Mesenchymal stem cell (in vitro differentiated cells and primary cell): ENCODE measurements around the gene MSRB1. TPM values are rescaled to one million over a fixed set of nuclear protein-coding genes. Genes with fewer than 3 reads are reported as not detected.

Experiments used
- DNase-seq: peaks from one replicate; pipeline ENCODE4 v3.0.0-alpha.2; 2013
- H2AFZ ChIP-seq: one replicate; pipeline ENCODE4 v1.6.1; 2013; ENCODE audit warnings: low read depth, mild to moderate bottlenecking, control low read depth, inconsistent platforms, low read length, moderate library complexity
- H2AK5ac ChIP-seq: 2 replicates; pipeline ENCODE4 v1.6.1; 2013; ENCODE audit warnings: low read length, moderate library complexity, mild to moderate bottlenecking, inconsistent platforms; ENCODE audit not compliant: severe bottlenecking
- H2BK120ac ChIP-seq: one replicate; pipeline ENCODE4 v1.6.1; 2013; ENCODE audit warnings: low read depth, mild to moderate bottlenecking, inconsistent platforms, low read length, moderate library complexity
- H2BK12ac ChIP-seq, 2 experiments: one replicate each; pipeline ENCODE4 v1.6.1; 2013; ENCODE audit warnings: inconsistent platforms in 2 of 2, low read length in 2 of 2, mild to moderate bottlenecking in 2 of 2, moderate library complexity in 2 of 2, control low read depth in 1 of 2
- H2BK15ac ChIP-seq: one replicate; pipeline ENCODE4 v1.6.1; 2013; ENCODE audit warnings: mild to moderate bottlenecking, low read depth, inconsistent platforms; ENCODE audit not compliant: poor library complexity, severe bottlenecking
- H2BK5ac ChIP-seq: 2 replicates; pipeline ENCODE4 v1.6.1; 2013; ENCODE audit warnings: low read depth, mild to moderate bottlenecking, low read length, control low read depth, inconsistent platforms; ENCODE audit not compliant: poor library complexity, severe bottlenecking
- H3K14ac ChIP-seq, 2 experiments: one replicate each; pipeline ENCODE4 v1.6.1; 2013; ENCODE audit warnings: inconsistent platforms in 2 of 2, low read length in 2 of 2, control low read depth in 1 of 2, mild to moderate bottlenecking in 1 of 2, moderate library complexity in 1 of 2
- H3K18ac ChIP-seq, 2 experiments: one replicate each; pipeline ENCODE4 v1.6.1; 2013; ENCODE audit warnings: inconsistent platforms in 2 of 2, low read length in 2 of 2, control low read depth in 1 of 2, low read depth in 1 of 2, mild to moderate bottlenecking in 1 of 2
- H3K23ac ChIP-seq, 2 experiments: one replicate each; pipeline ENCODE4 v1.6.1; 2013; ENCODE audit warnings: inconsistent platforms in 2 of 2, low read length in 2 of 2, mild to moderate bottlenecking in 2 of 2, moderate library complexity in 2 of 2, control low read depth in 1 of 2
- H3K27ac ChIP-seq: 2 replicates; pipeline ENCODE4 v1.5.1; 2013; ENCODE audit warnings: mild to moderate bottlenecking, moderate library complexity, low read length, control low read depth, inconsistent platforms; ENCODE audit not compliant: poor library complexity, severe bottlenecking
- H3K27me3 ChIP-seq, 2 experiments: 2 replicates each; pipeline versions ENCODE4 v1.6.1 to v1.7.0; 2013; ENCODE audit warnings: low read length in 2 of 2, mild to moderate bottlenecking in 2 of 2, moderate library complexity in 2 of 2, control low read depth in 1 of 2, inconsistent platforms in 1 of 2; ENCODE audit not compliant: control insufficient read depth in 1 of 2, insufficient read depth in 1 of 2
- H3K36me3 ChIP-seq, 2 experiments: 2 replicates each; pipeline versions ENCODE4 v1.6.1 to v1.7.0; 2013; ENCODE audit warnings: low read length in 2 of 2, control low read depth in 1 of 2, inconsistent platforms in 1 of 2, low read depth in 1 of 2, mild to moderate bottlenecking in 1 of 2; ENCODE audit not compliant: insufficient read depth in 2 of 2, control insufficient read depth in 1 of 2
- H3K4ac ChIP-seq, 2 experiments: one replicate each; pipeline ENCODE4 v1.6.1; 2013; ENCODE audit warnings: inconsistent platforms in 2 of 2, low read length in 2 of 2, mild to moderate bottlenecking in 2 of 2, moderate library complexity in 2 of 2, control low read depth in 1 of 2, low read depth in 1 of 2
- H3K4me1 ChIP-seq: 2 replicates; pipeline ENCODE4 v1.6.1; 2013; ENCODE audit warnings: low read depth, low read length, control low read depth; ENCODE audit not compliant: control insufficient read depth, insufficient read depth
- H3K4me2 ChIP-seq: 2 replicates; pipeline ENCODE4 v1.6.1; 2013; ENCODE audit warnings: low read length, mild to moderate bottlenecking, inconsistent platforms; ENCODE audit not compliant: poor library complexity, severe bottlenecking
- H3K4me3 ChIP-seq, 2 experiments: 2 replicates each; pipeline versions ENCODE4 v1.5.1 to v1.7.0; 2013; ENCODE audit warnings: low read length in 2 of 2, mild to moderate bottlenecking in 2 of 2, control low read depth in 1 of 2, low read depth in 1 of 2; ENCODE audit not compliant: insufficient read depth in 1 of 2
- H3K79me1 ChIP-seq: replicated peaks from 2 replicates; pipeline ENCODE4 v1.6.1; 2013; ENCODE audit warnings: mild to moderate bottlenecking, control low read depth, low read length, inconsistent platforms; ENCODE audit not compliant: poor library complexity, severe bottlenecking
- H3K9ac ChIP-seq: 2 replicates; pipeline ENCODE4 v1.7.0; 2013; ENCODE audit warnings: mild to moderate bottlenecking, low read length, moderate library complexity
- H3K9me3 ChIP-seq: 2 replicates; pipeline ENCODE4 v1.7.0; 2013; ENCODE audit warnings: mild to moderate bottlenecking, low read length; ENCODE audit not compliant: control insufficient read depth
- H4K8ac ChIP-seq: one replicate; pipeline ENCODE4 v1.6.1; 2013; ENCODE audit warnings: inconsistent platforms, mild to moderate bottlenecking, low read length, moderate library complexity
- H4K91ac ChIP-seq: one replicate; pipeline ENCODE4 v1.6.1; 2013; ENCODE audit warnings: mild to moderate bottlenecking, low read length, inconsistent platforms
- WGBS: methylation state at CpG from one replicate; pipeline ENCODE4 v1.1.7; 2013; ENCODE audit warnings: mixed read lengths; 5-methylcytosine and 5-hydroxymethylcytosine counted together
- polyA plus RNA-seq, 2 experiments: library from polyadenylated mRNA; stranded (reverse); fragments of 200-250 nt; gene quantifications; one replicate each; pipeline ENCODE4 v1.2.3, GENCODE V29; 2013

Gene MSRB1, protein sequence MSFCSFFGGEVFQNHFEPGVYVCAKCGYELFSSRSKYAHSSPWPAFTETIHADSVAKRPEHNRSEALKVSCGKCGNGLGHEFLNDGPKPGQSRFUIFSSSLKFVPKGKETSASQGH
- 21.0 TPM for polyA plus RNA-seq (2013, experiment 1 of 2)
- polyA plus RNA-seq (2013, experiment 2 of 2) = 19.0 TPM

- Histone ChIP-seq H3K14ac (peak within 1 kb of the TSS in 1 of 2 experiments; percentile 81), H3K4ac (peak within 1 kb of the TSS; percentile 38 to 76), H2BK15ac (peak within 1 kb of the TSS; percentile 95), H3K23ac (no peak within 1 kb of the TSS), H2BK12ac (peak within 1 kb of the TSS; percentile 24 to 38), H3K4me1 (peaks cover 14% of the 10 kb centered on the region), H3K4me3 (peak within 1 kb of the TSS; percentile 88 to 92), H4K8ac (peak within 1 kb of the TSS; percentile 96), H3K9me3 (no peaks in the 10 kb centered on the region), H3K27me3 (no peaks in the 10 kb centered on the region), H3K4me2 (peak within 1 kb of the TSS; percentile 93), H4K91ac (peak within 1 kb of the TSS; percentile 48), H2AK5ac (peak within 1 kb of the TSS; percentile 8), H3K18ac (peak within 1 kb of the TSS; percentile 84 to 88), H3K79me1 (peaks cover 10% of the 10 kb centered on the region), H2AFZ (peak within 1 kb of the TSS; percentile 93), H2BK120ac (peak within 1 kb of the TSS; percentile 75), H2BK5ac (no peak within 1 kb of the TSS), H3K9ac (peak within 1 kb of the TSS; percentile 86), H3K27ac (peak within 1 kb of the TSS; percentile 1), H3K36me3 (peaks cover 24 to 28% of the 10 kb centered on the region in 2 experiments)
- under 1% methylated on average over 64 of the region's 77 CpGs for WGBS
- DNase-seq = peak; percentile 99
These were observed at the start of gene MSRB1 for GRCh38 chr16:1942810-1943726. Gene MSRB1, minus strand, starts transcription at chr16:1943199. Its CDS starts 43 bp downstream, at chr16:1943156.

- peaks cover 27 to 34% of the 10 kb centered on the region in 2 experiments for H3K27me3 ChIP-seq
- peak overlapping the region; percentile 85 for H4K91ac ChIP-seq
- H3K9me3 ChIP-seq = no peaks in the 10 kb centered on the region
- H3K27ac ChIP-seq = no peak overlapping the region
- H3K14ac ChIP-seq = peak overlapping the region in 1 of 2 experiments; percentile 44
- H3K23ac ChIP-seq = peak overlapping the region in 1 of 2 experiments; percentile 3
- H2BK12ac ChIP-seq = peak overlapping the region in 1 of 2 experiments; percentile 23
- peak; percentile 87 for DNase-seq
- peak overlapping the region; percentile 72 for H3K4me2 ChIP-seq
- peak overlapping the region; percentile 39 to 71 for H3K4me3 ChIP-seq
- H2AFZ ChIP-seq = peak overlapping the region; percentile 56
- H2BK15ac ChIP-seq = peak overlapping the region; percentile 73
- H3K36me3 ChIP-seq = peaks cover 20 to 23% of the 10 kb centered on the region in 2 experiments
- 6% methylated on average over 75 of the region's 96 CpGs for WGBS
- no peak overlapping the region for H2BK120ac ChIP-seq
- H3K9ac ChIP-seq = peak overlapping the region; percentile 26
- no peak overlapping the region for H2BK5ac ChIP-seq
- peaks cover 1% of the 10 kb centered on the region for H3K79me1 ChIP-seq
- H3K4me1 ChIP-seq = peaks cover 41% of the 10 kb centered on the region
- H2AK5ac ChIP-seq = no peak overlapping the region
- peak overlapping the region; percentile 88 for H4K8ac ChIP-seq
- H3K4ac ChIP-seq = peak overlapping the region in 1 of 2 experiments; percentile 29
- peak overlapping the region; percentile 67 to 79 for H3K18ac ChIP-seq
These were observed 49.1 kb upstream of the MSRB1 start for GRCh38 chr16:1991948-1992703.

DNA sequence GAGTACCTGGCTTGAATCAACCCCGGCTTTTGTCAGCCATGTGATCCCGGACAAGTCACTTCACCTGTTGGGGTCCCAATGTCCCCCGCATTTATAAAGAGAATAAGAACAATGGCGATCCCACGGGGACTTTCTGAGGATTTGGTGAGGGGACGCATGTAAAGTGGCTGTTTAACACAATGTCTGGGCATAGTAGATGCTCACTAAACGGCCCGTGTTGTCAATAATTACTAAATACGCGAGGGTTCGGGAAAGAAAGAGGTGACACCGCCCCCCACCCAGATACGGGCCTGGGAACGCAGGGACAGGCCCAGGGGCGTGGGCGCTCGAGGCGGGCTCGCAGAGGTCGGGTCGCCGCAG lies 48.6 kb upstream of the MSRB1 start:
- peak overlapping the region; percentile 67 to 79 for H3K18ac ChIP-seq
- DNase-seq = no peak
- no peak overlapping the region for H2AK5ac ChIP-seq
- H3K14ac ChIP-seq = peak overlapping the region in 1 of 2 experiments; percentile 44
- no peak overlapping the region for H3K23ac ChIP-seq
- H2BK12ac ChIP-seq = no peak overlapping the region
- H2BK5ac ChIP-seq = no peak overlapping the region
- peak overlapping the region; percentile 39 to 71 for H3K4me3 ChIP-seq
- WGBS = 30% methylated on average over 22 of the region's 22 CpGs
- H3K27ac ChIP-seq = no peak overlapping the region
- H4K91ac ChIP-seq = peak overlapping the region; percentile 75
- peaks cover 5% of the 10 kb centered on the region for H3K79me1 ChIP-seq
- H4K8ac ChIP-seq = peak overlapping the region; percentile 88
- peak overlapping the region; percentile 56 for H2AFZ ChIP-seq
- peaks cover 20 to 23% of the 10 kb centered on the region in 2 experiments for H3K36me3 ChIP-seq
- no peak overlapping the region for H3K4ac ChIP-seq
- H2BK120ac ChIP-seq = no peak overlapping the region
- H2BK15ac ChIP-seq = no peak overlapping the region
- peaks cover 27 to 34% of the 10 kb centered on the region in 2 experiments for H3K27me3 ChIP-seq
- no peaks in the 10 kb centered on the region for H3K9me3 ChIP-seq
- H3K4me1 ChIP-seq = peaks cover 40% of the 10 kb centered on the region
- peak overlapping the region; percentile 72 for H3K4me2 ChIP-seq
- H3K9ac ChIP-seq = peak overlapping the region; percentile 26
